ENCODE results near the gene L3MBTL3. TPM values are rescaled to one million over a fixed set of nuclear protein-coding genes. Genes with fewer than 3 reads are reported as not detected.

Gene L3MBTL3
- total and polyA plus RNA-seq, 7 donors, result 2.1 to 10.4 (median 4.2) TPM

DNA sequence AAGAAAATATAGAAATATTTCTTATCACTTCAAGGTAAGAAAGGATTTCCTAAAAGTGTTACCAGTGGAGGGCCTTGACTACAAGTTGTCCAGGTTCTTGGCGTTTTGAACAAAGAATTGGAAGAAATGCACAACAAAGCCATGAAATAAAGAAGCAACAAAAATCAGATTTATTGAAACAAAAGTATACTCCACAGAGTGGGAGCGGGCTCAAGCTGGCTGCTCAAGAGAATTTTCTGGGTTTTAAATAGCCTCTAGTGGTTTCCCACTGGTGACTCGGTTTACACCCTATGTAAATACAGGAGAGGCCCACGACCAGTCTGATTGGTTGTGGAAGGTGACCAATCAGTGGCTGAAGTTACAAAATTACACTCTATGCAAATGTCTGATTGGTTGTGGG, 140.2 kb downstream of the L3MBTL3 start:
- Histone ChIP-seq H3K4me3 (no peak overlapping the region), H3K27me3 (no peaks in the 10 kb centered on the region), H3K9me3 (no peaks in the 10 kb centered on the region), H3K4me1 (peaks cover 0 to 11% (median 2%) of the 10 kb centered on the region in 4 donors), H3K36me3 (no peaks in the 10 kb centered on the region), H3K27ac (no peak overlapping the region)
- no peak for DNase-seq
- intact Hi-C loops (cut with DNase I), result no loop called here
- WGBS, 2 donors, result 95 to 98% methylated on average over 4 of the region's 4 CpGs
- TF ChIP-seq EP300 (IDR thresholded peaks at IDR 0.05) (no peak), POLR2AphosphoS5 (IDR thresholded peaks at IDR 0.05) (no peak), POLR2A (IDR thresholded peaks at IDR 0.05) (no peak)
- TF ChIP-seq, protein P1, sequence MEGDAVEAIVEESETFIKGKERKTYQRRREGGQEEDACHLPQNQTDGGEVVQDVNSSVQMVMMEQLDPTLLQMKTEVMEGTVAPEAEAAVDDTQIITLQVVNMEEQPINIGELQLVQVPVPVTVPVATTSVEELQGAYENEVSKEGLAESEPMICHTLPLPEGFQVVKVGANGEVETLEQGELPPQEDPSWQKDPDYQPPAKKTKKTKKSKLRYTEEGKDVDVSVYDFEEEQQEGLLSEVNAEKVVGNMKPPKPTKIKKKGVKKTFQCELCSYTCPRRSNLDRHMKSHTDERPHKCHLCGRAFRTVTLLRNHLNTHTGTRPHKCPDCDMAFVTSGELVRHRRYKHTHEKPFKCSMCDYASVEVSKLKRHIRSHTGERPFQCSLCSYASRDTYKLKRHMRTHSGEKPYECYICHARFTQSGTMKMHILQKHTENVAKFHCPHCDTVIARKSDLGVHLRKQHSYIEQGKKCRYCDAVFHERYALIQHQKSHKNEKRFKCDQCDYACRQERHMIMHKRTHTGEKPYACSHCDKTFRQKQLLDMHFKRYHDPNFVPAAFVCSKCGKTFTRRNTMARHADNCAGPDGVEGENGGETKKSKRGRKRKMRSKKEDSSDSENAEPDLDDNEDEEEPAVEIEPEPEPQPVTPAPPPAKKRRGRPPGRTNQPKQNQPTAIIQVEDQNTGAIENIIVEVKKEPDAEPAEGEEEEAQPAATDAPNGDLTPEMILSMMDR (IDR thresholded peaks at IDR 0.05), result no peak

DNA sequence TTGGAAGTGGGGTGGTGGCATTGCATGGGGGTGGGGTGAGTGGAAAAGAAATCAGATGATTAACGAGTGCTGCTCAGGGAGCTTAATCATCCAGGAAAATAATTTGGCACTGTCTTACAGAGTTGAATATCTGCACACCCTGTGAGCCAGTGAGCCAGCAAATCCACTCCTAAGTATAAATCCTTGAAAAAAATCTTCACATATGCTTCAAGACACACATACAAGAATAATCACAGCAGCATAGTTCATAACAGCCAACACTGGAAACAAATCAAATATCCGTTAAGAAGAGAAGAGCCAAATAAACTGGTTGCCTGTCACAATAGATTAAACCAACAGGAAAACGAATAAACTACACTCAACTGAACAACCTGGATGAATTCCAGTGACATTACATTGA, 141.6 kb downstream of the L3MBTL3 start:
- no peak for DNase-seq
- no peak overlapping the region for H3K27ac ChIP-seq
- H3K27me3 ChIP-seq, result no peaks in the 10 kb centered on the region
- intact Hi-C loops (cut with DNase I), result no loop called here
- H3K9me3 ChIP-seq, result no peaks in the 10 kb centered on the region
- 67 to 76% methylated on average over 3 of the region's 3 CpGs for WGBS, 2 donors
- peaks cover 0 to 11% (median 2%) of the 10 kb centered on the region in 4 donors for H3K4me1 ChIP-seq
- TF ChIP-seq, protein P1 (IDR thresholded peaks at IDR 0.05), result no peak
- TF ChIP-seq POLR2A (IDR thresholded peaks at IDR 0.05) (no peak), EP300 (IDR thresholded peaks at IDR 0.05) (no peak), POLR2AphosphoS5 (IDR thresholded peaks at IDR 0.05) (no peak)
- no peaks in the 10 kb centered on the region for H3K36me3 ChIP-seq
- no peak overlapping the region for H3K4me3 ChIP-seq

DNA sequence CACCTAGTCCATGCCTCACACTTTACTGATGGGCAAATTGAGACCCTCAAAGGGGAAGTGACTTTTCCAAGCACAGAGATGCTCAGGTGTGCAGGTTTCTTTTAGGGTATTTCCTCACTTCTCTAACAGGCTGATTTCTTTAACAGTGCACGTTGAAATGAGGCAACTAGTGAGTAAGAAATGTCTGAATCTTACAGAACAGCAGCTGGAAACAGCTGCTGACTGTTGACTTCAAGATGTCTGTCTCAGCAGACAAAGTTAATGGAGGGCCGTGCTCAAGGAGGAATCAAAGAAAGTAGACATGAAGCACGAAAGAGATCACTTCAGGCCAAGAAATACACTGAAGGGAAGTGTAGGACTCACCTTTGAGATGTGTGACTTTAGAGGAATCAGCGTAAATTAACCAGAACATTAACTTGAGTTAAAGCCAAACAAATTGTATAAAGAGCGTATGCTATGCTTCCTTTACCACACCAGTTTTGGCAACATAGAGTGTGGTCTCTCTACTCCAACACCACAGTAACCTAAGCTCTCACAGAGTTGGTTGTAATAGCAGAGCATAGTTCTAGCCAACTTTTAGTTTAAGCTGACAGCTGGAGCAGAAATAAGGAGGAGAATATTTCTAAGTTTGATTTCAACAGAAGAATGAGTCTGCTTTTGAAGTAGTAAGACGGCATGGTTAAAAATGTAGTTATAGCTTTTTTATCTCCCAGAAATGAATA, 143.5 kb downstream of the L3MBTL3 start:
- H3K9me3 ChIP-seq, result no peaks in the 10 kb centered on the region
- H3K4me1 ChIP-seq, result peaks cover 0 to 11% (median 2%) of the 10 kb centered on the region in 4 donors
- no peaks in the 10 kb centered on the region for H3K36me3 ChIP-seq
- H3K27me3 ChIP-seq, result no peaks in the 10 kb centered on the region
- DNase-seq, result no peak
- 60 to 64% methylated on average over 6 of the region's 6 CpGs for WGBS, 2 donors
- peak overlapping the region in 2 of 4 donors; percentile 2 to 36 for H3K27ac ChIP-seq
- intact Hi-C loops (cut with DNase I), result no loop called here
- H3K4me3 ChIP-seq, result no peak overlapping the region
- TF ChIP-seq POLR2AphosphoS5 (IDR thresholded peaks at IDR 0.05), result peak in 1 of 4 donors; percentile 29
- no peak for TF ChIP-seq EP300 (IDR thresholded peaks at IDR 0.05)

DNA sequence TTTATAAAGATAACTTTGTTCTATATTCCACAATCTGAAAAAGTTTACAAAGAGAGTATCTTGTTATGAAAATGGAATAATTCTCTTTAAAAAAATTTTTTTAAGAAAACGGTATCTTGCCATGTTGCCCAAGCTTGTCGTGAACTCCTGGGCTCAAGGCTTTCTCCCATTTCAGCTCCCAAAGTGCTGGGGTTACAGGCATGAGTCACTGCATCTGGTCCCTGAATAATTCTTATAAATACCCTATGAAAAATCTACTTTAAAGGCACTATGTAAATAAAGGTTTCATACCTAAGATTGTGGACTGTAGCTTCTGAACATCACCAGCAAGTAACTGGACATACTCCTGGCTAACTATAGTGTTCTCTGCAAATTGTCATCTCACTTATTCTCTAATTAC, 144.0 kb downstream of the L3MBTL3 start:
- intact Hi-C loops (cut with DNase I), result no loop called here
- H3K4me1 ChIP-seq, result peaks cover 0 to 11% (median 2%) of the 10 kb centered on the region in 4 donors
- H3K36me3 ChIP-seq, result no peaks in the 10 kb centered on the region
- no peak overlapping the region for H3K4me3 ChIP-seq
- DNase-seq, result no peak
- no peaks in the 10 kb centered on the region for H3K27me3 ChIP-seq
- no peak for TF ChIP-seq EP300 (IDR thresholded peaks at IDR 0.05)
- TF ChIP-seq, protein P1 (IDR thresholded peaks at IDR 0.05), result no peak
- no peak for TF ChIP-seq POLR2A (IDR thresholded peaks at IDR 0.05)
- TF ChIP-seq POLR2AphosphoS5 (IDR thresholded peaks at IDR 0.05), result no peak
- no peak overlapping the region for H3K27ac ChIP-seq
- no peaks in the 10 kb centered on the region for H3K9me3 ChIP-seq
- 88 to 89% methylated on average over 2 of the region's 2 CpGs for WGBS, 2 donors

DNA sequence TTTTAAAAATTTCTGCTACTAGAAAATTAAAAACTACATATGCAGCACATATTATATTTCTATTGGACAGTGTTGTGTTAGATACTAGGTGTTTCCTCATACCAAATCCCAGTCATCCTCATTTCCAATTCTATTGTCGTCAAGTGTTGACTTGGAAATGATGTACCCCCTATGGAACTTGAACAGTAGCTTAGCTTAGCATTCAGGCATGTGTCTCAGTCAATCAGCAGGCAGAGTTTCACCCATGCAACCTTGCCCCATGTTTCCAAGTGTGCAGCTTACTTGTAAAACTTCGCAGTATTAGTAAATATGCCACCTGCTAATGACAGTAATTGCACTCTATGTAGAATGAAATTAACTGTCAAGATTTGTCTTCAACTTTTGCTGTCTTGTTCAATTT, 144.9 kb downstream of the L3MBTL3 start:
- no peaks in the 10 kb centered on the region for H3K9me3 ChIP-seq
- peaks cover 0 to 11% (median 2%) of the 10 kb centered on the region in 4 donors for H3K4me1 ChIP-seq
- WGBS, 2 donors, result 92 to 93% methylated on average over 2 of the region's 2 CpGs
- H3K36me3 ChIP-seq, result no peaks in the 10 kb centered on the region
- intact Hi-C loops (cut with DNase I), result no loop called here
- no peak for DNase-seq
- TF ChIP-seq, protein P1 (IDR thresholded peaks at IDR 0.05), result no peak
- H3K27me3 ChIP-seq, result no peaks in the 10 kb centered on the region
- H3K4me3 ChIP-seq, result no peak overlapping the region
- no peak overlapping the region for H3K27ac ChIP-seq
